OCI-M2 (cell line): ENCODE data around the gene KANK2.
"Not testable (repeated sequence)": the region's sequence is repeated elsewhere in the genome, so short reads cannot be mapped to it uniquely, and the experiment has no call there.

Experiments used
- DNase-seq: peaks from one replicate; lab custom pipeline; 2025; ENCODE audit not compliant: unreplicated experiment; lab: John Stamatoyannopoulos, UW

The KANK2 gene

DNA sequence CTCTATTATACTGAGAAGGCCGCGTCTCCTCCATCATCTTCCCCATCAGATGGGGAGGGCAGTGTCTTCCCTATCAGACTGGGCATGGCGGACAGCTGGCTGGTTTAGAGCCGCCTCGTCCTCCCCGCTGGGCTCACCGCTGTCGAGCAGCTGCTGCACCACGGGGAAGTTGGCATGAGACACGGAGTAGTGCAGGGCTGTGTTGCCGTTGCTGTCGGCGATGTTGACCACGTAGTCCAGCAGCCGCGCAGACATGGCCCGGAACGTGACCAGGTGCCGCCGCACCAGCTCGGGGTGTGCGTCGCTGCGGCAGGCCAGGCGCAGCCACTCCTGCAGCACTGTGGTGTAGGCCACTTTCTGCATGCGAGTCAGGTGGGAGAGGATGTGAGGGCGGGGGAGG lies 23.0 kb downstream of the KANK2 start:
- DNase-seq: no peak

DNA sequence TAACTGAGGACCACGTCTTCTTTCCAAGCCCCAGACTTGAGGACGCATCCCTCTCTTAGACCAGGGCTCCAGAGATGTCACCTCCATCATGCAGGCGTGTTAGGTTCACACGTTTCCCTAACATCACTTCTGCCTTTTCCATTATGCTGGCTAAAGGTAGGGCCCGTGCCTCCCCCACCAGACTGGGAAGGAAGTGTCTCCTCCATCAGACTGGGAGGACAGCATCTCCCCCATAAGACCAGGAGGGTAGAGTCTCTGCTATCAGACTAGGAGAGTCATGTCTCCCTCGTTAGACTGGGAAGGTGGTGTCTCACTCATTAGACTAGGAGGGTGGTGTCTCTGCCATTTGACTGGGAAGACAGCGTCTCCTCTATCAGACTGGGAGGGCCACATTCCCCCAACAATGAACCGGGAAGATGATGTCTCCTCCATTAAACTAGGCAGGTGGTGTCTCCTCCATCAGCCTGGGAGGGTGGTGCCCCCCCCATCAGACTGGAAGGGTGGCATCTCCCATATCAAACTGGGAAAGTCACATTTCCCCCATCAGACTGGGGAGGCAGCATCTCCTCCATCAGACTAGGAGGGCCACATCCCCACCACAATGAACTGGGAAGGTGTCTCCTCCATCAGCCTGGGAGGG lies 23.7 kb downstream of the KANK2 start:
- no peak for DNase-seq

DNA sequence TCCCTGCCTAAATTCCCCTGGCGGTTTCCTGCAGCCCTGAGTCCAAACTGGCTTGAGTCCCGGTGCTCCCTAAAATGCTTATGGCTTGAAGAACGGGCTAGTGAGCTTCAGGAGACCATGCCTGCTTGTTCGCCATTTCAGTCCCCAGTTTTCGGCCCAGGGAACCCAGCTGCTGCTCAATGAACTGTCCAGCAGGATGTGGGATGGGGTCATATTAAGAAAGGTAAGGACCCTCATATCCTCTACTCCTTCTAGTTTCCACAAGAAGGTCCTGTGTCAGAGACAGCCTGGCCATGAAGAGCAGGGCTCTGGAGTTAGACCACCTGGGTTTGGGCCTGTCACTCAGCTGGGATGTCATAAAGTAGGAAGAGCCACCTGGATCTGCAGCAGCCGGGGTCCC lies 24.8 kb downstream of the KANK2 start:
- DNase-seq: no peak

DNA sequence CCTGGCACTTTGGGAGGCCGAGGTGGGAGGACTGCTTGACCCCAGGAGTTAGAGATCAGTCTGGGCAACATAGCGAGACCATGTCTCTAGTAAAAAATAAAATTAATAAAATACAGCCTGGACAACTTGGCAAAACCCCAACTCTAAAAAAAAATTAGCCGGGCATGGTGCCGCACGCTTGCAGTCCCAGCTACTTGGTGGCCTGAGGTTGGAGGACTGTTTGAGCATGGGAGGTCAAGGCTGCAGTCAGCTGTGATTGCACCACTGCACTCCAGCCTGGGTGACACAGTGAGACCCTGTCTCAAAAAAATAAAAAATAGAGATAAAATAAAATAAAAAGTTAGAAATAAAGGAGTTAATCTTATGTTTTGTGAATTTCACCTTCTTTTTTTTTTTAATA lies 26.2 kb downstream of the KANK2 start:
- DNase-seq: no peak

DNA sequence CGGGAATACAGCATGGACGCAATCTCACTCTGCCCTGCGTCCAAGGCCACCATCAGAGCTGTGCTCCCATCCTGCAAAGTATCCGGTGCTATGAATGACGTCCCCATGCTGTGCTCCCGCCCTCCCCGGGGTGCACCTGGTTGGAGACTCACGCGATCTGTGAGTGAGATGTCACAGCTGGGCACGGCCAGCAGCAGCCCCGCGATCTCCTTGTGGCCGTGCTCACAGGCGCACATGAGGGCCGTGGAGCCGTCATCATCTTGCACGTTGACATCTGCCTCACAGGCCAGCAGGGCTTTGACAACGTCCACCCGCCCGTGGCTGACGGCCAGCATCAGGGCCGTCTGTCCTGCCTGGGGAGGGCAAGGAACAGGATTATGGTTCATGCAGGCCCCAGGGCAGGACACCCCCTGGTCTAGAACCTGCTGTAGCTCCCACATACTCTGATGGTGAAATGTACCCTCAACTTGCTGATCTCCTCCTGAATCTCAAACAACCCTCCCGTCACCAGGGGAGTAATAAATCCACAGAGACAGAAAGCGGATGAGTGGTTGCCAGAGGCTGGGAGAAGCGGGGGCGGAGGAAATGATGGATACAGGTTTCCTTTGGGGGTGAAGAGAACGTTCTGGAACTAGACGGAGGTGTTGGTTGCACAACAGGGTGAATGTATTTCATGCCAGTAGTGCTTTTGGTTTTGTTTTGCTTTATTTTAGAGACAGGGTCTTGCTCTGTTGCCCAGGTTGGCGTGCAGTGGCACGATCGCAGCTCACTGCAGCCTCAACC lies 27.3 kb downstream of the KANK2 start:
- DNase-seq: no peak

DNA sequence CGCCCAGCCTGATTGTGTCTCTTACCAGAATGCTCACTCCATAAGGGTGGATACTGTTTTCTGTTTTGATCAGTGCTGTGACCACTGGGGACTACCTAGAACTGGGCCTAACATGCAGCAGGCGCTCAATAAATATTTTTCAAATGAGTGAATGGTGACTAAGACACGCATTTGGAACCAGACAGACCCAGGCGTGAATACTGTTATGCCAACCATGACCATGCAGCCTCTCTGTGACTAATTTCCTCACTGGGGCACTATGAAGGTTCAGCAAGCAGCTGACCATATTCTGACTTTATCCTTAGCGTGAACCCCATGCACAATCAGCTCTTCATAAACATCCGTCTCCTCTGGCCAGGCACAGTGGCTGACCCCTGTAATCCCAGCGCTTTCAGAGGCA lies 28.8 kb downstream of the KANK2 start:
- DNase-seq: no peak

DNA sequence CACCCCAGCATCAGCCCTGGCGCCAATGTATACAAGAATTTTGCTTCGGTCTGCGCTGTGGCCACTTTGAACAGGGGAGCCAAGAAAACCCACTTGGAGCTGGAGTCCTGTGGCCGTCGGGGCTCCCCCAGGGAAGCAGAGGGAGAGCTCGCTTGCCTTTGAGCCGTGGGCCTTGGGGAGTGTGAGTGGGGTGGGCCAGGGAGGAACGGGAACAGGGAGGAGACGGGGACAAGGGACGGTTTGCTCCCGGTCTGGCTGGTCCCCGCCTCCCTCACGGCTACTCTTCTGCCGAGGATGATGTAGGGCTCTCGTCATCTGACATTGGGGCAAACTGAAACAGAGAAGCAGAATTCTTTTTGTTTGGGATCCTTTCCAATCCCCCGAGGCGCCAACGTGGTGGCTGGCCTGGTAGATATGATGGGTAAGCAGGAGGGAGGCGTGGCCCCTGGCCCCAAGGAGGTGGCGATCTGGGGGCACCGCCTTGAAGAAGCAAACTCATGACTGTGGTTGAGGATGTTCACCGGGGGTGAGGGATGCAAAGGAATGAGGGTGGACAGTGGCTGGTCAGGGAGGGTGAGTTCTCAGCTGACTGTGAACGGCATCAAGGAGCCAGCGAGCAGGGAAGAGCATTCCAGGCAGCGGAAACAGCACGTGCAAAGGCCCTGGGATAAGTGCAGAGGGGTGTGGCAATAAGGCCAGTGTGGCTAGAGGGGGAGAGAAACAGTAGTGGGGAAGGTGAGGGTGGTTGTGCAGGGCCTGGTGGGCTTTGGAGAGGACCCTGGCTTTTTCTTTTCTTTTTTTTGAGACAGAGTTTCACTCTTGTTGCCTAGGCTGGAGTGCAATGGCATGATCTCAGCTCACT lies 30.8 kb downstream of the KANK2 start:
- no peak for DNase-seq

DNA sequence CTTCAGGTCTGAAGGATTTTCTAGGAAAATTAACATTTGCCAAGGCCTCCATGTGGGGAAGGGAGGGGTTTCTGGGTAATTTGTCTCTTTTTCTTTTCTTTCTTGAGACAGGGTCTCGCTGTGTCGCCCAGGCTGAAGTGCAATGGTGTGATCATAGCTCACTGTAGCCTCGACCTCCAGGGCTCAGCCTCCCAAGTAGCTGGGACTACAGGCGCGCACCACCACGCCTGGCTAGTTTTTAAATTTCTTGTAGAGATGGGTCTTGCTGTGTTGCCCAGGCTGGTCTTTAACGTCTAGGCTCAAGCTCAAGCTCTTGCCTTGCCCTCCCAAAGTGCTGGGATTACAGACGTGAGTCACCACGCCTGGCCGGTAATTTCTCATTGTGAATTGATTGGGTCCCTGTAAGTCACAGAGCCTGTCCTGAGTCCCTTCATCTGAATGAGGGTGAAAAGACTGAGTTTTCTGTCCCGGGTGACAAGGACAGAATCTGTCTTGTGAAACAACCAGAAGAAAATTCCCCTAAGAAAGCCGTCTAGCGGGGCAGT lies 31.8 kb downstream of the KANK2 start:
- DNase-seq: no peak

DNA sequence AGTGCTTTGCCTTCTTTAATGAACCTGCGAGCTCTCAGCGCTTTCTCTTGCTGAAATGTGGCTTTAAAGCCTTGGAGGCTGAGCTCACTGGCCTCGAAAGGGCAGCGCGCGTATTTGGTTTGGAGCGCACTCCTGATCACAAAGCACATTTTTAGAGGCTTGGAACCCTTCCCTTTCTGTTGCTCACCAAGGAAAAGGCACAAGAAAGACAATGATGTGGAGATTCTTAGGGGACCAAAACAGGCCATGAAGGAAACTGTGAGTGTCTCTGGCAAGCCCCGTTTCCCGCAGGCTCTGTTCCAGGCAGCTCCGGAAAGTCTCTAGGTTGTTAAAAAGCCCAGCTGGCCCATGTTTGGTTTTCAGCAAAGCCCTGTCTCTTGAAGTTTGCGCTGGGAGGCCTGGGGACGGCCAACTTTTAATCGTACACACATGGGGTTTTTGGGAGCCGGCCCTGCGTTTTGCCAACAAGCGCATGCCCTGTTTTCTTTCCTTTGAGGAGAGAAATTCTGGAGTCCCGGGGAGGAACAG lies 32.4 kb downstream of the KANK2 start:
- no peak for DNase-seq

DNA sequence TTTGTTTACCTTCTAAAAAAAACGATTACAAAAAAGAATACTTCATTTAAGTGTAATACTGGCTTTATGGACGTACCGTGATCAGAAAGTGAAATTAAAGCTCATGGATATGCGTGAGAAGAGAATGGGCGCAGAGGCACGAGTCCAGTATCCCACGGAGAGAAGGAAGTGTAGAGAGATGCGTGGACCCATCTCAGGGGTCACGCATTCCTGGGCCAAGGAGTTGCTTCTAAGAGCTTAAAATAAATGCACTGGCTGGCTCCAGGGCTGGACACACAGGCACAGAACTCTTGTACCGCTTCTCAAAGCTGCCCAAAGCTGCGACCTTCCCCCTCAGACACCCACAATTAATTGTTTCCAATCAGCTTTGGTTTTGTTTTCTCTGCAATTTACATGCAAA lies 33.0 kb downstream of the KANK2 start:
- DNase-seq: no peak

DNA sequence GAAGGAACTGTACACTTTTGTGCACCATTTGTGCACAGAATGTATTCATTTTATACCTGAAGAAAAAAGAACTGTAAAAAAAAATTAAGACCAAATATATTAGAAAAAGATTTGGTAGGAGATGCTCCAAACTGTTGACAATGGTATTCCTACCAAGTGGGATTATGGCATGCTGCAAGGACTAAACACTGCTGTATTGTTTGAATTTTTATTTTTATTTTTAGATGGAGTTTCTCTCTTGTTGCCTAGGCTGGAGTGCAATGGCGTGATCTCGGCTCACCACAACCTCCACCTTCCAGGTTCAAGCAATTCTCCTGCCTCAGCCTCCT lies 36.9 kb downstream of the KANK2 start:
- not testable (repeated sequence) for DNase-seq

DNA sequence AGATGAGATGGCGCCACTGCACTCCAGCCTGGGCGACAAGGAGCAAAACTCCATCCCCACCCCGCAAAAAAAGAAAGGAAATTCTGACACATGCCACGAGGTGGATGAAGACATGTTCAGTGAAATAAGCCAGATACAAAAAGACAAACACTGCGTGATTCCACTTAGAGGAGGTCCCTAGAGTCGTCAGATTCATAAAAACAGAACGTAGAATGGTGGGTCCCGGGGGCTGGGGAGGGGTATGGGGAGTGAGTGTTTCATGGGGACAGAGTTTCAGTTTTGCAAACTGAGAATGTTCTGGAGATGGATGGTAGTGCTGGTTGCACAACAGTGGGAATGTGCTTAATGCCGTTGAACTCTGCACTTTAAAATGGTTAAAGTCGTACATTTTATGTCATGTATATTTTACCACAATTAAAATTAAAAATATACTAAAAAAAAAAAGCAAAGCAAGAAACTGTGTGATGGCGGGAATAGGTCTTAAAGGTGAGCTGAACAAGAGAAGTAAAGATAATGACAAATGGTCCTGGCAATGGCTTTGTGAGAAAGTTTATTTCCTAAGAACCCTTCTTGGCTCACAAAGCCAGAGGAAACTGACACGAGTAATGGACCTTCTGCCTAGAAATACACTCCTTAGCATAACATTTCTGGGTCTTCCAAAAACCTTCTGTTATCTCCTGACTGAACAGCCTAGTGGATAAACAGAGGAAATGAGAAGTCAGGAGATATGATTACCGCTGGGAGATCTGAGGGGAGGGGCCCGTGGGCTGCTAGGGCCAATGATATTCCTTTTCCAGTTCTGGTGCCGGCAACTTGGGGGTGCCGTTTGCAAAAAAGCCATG lies 37.5 kb downstream of the KANK2 start:
- peak; percentile 94 for DNase-seq

DNA sequence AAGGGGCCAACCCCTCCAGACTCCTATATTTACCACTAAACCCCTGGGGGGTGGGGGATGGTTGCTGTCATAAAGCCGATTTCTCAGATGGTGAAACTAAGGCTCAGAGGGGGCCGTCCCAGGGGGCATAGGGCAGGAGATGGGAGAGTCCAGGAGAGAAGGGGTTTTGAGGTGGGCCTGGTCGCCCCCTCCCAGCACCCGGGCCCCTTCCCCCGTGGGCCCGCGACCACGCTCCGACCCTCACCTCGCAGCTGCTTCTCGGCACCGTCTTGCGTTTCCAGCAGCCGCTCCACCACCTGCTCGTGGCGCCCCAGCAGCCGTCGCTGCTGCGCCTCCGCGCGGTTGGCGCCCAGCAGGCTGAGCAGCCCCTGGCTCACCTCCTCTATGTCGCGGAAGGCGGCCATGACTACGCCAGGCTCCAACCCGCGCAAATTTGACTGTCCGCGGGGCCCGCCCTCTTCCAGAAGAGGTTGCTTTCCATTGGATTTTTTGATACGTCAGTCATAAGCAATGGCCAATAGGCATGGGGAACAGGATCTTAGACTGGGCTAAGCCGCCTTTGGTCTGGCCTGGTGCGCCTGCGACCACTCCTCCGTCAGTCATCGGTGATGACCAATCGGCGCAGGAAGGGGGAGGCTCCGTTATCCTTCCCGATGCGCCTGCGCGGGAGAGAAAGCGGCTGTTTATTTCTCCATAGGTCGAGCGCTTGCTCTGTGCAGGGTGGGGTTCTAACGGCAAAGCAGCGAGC lies 41.8 kb downstream of the KANK2 start, which contains the start of gene SPC24:
Gene SPC24 (minus strand): TSS at position 410 of the 748 bp plus-strand sequence. CDS start 6 bp downstream, at position 404.
- DNase-seq: peak; percentile 100

DNA sequence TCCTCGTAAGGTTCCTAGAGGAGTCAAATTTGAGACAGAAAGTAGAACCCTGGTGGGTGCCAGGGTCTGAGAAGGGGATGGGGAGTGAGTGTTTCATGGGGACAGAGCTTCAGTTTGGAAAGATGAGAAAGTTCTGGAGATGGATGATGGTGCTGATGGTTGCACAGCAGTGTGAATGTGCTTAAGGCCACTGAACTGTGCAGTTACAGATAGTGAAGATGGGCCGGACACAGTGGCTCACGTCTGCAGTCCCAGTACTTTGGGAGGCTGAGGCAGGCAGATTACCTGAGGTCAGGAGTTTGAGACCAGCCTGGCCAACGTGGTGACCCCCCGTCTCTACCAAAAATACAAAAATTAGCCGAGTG lies 42.7 kb downstream of the KANK2 start:
- no peak for DNase-seq

DNA sequence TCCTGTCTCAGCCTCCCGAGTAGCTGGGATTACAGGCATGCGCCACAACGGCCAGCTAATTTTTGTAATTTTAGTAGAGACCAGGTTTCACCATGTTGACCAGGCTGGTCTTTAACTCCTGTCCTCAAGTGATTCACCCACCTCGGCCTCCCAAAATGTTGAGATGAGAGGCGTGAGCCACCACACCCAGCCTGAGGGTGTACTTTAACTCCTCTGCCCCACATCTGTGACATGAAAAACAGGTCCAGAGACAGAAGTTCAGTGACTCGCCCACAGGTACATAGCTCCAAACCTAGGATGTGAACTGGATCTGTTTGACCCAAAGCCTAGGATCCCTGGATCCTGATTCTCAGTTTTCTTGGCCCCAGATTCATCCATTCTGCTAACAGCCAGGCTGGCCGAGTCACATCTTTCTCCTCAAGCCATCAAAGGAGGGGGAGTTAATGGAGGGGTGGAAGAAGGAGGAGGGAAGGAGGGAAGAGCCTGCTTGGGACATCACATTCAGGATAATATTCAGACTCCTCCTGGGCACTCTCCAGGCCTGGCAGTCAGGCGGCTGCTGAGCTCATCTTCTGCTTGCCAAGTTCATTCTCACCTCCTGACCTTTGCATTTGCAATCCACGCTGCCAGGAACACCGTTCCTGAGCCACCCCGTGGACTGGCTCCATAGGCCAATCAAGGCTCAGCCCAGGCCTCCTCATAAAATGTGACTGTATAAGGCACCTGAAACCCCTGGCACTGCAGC lies 44.9 kb downstream of the KANK2 start:
- DNase-seq: no peak

DNA sequence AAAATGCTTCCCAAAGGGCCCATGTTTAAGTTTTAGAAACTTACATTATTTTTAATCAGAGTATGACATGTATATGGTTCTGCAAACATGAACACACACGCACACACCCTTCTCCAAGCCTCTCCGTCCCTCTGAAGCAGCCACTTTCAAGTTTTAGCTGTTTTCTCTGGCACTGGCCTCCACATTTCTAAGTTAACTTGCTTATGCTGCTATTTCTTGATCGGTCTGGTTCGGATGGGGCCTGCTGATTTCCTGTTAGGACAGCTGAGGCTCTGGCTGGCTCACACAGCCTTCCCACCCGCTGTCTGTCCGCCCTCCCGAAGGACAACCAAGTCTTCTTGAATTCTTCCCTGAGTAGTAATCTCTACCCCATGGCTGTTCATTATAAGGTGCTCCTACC lies 46.2 kb downstream of the KANK2 start:
- DNase-seq: no peak

DNA sequence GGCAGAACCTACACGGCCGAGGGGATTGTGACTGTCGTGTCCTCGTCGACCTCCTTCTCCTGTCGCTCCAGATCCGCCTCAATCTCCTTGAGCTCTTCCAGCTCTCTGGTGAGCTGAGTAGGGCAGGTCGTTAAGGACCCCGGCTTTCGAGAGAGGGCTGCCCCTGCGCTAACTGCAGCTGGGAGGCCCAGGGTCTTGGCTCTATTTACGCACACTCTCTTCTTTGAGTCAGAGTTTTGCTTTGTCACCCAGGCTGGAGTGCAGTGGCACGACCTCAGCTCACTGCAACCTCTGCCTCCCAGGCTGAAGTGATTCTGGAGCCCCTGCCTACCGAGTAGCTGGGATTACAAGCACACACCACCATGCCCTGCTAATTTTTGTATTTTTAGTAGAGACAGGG lies 49.3 kb downstream of the KANK2 start:
- no peak for DNase-seq

DNA sequence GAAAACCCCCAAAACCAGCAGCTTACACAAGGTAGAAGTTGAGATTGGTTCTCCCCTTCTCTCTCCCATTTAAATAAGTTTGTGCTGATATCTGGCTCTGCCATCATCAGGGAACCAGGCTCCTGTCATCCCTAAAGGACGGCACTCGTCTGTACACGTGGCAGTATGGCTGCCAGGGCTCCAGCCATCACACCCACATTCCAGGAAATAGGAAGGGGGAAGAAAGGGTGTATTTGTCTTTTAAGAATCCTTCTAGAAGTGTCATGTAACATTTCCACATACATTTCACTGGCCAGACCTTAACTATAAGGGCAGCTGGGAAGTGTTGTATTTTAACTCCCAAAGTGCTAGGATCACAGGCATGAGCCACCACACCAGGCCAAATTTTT lies 51.8 kb downstream of the KANK2 start:
- DNase-seq: no peak

DNA sequence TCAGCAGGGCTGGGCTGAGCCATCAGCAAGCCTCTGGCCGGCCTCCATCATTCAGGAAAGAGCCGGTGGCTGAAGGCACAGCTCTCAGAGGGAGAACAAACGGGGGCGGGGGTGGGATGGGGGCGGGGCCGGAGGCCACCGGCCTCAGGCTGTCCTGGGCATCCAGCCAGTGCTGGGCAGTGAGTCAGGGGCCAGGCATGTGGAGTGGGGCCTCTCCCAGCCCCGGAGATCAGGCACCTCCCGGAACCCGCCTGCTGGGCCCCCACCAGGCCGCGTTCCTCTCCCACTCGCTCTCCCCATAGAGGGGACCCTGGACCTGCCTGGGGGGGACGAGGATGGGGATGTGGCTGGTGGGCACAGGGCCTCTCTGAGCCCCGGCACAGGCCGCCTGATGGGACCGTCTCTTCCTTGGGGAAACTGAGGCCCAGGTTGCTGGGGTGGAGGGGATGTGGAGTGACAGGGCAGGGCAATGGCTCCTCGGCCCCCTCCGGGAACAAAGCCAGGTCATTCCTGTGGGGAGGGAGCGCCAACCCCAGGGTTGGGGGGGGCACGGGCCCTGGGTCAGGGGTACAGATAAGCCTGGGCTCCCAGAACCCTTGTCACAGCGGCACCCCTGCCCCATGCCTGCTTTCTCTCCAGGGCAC lies 54.7 kb downstream of the KANK2 start:
- no peak for DNase-seq
